Activated CD8-positive, alpha-beta memory T cell treated with anti-CD3 and anti-CD28 coated beads, Interleukin-2, amount 10 ng/mL, durations not matched to agents 7 days and 5 days (primary cell): Measurements from ENCODE around the gene RSU1. TPM values are rescaled to one million over a fixed set of nuclear protein-coding genes. Genes with fewer than 3 reads are reported as not detected.

Experiments
- ATAC-seq: fragments of 150-1000 bp; cut with Tn5 transposase; one replicate; pipeline ENCODE4 v1.10.0; 2021; ENCODE audit warnings: moderate library complexity
- CTCF ChIA-PET: fragments of 350-600 bp; sonication (Branson Sonifier 250); formaldehyde crosslinking; loops from one replicate; lab custom pipeline; 2021; ENCODE audit warnings: antibody characterized with exemption; lab: Charles Lee
- DNase-seq: peaks from one replicate; pipeline ENCODE4 v3.0.0-alpha.2; 2020
- H3K27ac Mint-ChIP-seq: one replicate; pipeline ENCODE4 v1.8.0; 2021; ENCODE audit warnings: mild to moderate bottlenecking, mixed read lengths
- H3K27me3 Mint-ChIP-seq: one replicate; pipeline ENCODE4 v1.8.0; 2021; ENCODE audit warnings: mixed read lengths
- H3K36me3 Mint-ChIP-seq: one replicate; pipeline ENCODE4 v1.8.0; 2021; ENCODE audit warnings: mild to moderate bottlenecking, mixed read lengths
- H3K4me1 Mint-ChIP-seq: one replicate; pipeline ENCODE4 v1.8.0; 2021; ENCODE audit warnings: mixed read lengths
- H3K4me3 Mint-ChIP-seq: one replicate; pipeline ENCODE4 v1.8.0; 2021; ENCODE audit warnings: mild to moderate bottlenecking, moderate library complexity, mixed read lengths
- H3K9me3 Mint-ChIP-seq: one replicate; pipeline ENCODE4 v1.8.0; 2022; ENCODE audit warnings: low read depth, mixed read lengths
- total RNA-seq, 2 experiments: library from RNA; stranded (reverse); gene quantifications; one replicate each; pipeline ENCODE4 v1.2.3, GENCODE V29; 2021

The RSU1 gene
- total RNA-seq: 10 to 100 TPM; 51.6 to 74.1 TPM

DNA sequence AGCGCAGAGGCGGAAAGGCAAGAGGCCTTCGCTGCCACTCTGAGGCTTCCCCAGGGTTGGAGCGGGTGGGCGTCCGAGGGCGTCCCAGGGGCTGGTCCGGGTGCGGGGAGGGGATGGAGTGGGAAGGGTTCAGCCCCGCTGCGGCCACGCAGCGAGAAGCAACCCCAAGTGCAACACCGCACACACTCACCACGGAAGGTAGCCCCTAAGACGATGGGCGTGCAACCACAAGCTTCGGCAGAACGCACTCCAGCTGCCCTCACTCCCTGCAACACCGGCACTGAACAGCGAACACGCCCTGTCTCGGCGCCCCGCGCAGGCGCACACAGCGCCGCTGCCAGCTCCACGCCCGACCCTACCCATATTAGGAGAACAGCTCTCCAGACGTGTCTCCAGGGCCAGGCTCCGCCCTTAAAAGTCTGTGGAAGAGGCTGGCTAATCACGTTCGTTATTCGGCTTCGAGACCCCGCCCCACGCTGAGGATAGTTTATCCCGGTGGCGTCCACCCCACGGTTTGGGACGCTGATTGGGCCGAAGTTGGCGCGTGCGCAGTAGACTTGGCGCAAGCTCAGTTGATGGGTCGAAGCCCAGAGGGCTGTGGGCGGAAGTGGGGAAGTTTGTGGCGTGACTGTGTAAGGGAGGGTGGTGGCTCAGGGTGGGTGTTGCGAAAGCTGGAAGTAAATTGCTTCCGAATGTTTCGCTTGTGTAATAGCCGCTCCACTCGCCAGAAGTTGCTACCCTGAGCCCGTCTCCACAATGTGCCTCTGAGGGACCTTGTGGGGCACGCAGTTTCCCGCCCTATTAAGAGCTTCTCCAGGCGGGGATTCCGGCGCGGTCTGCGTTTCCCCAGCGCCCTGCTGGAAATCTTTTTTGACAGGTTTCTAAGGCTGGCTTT lies at the start of gene RSU1:
TSS of gene RSU1 (minus strand) at position 300 of the 895 bp plus-strand sequence. CDS start 343 bp downstream, outside the sequence.
- CTCF ChIA-PET: interaction anchor here (0.6 to 1.7 kb wide), 12 partner anchors 9 to 957 kb away, joined by 3 to 7 read pairs (median 3); partner anchors contain the start of genes MINDY3 and PTER
- ATAC-seq (peak; percentile 98), DNase-seq (peak; percentile 100)
- Mint-ChIP-seq H3K4me3 (peak within 1 kb of the TSS; percentile 93), H3K27me3 (peaks cover 2% of the 10 kb centered on the region), H3K27ac (peak within 1 kb of the TSS; percentile 93), H3K36me3 (peaks cover 20% of the 10 kb centered on the region), H3K4me1 (peaks cover 27% of the 10 kb centered on the region), H3K9me3 (peaks cover 12% of the 10 kb centered on the region)

GRCh38 chr10:16866541-16867275 lies 49.5 kb upstream of the RSU1 start:
- Mint-ChIP-seq H3K4me1 (no peaks in the 10 kb centered on the region), H3K27ac (no peak overlapping the region), H3K4me3 (no peak overlapping the region), H3K9me3 (no peaks in the 10 kb centered on the region), H3K36me3 (no peaks in the 10 kb centered on the region), H3K27me3 (no peaks in the 10 kb centered on the region)
- ATAC-seq: no peak
- CTCF ChIA-PET: interaction anchor here (0.6 kb wide), 1 partner anchor 95 kb away, joined by 4 read pairs; no protein-coding TSS in a partner anchor
- no peak for DNase-seq

GRCh38 chr10:16865766-16866165 lies 48.5 kb upstream of the RSU1 start:
- Mint-ChIP-seq H3K36me3 (no peaks in the 10 kb centered on the region), H3K4me1 (no peaks in the 10 kb centered on the region), H3K9me3 (no peaks in the 10 kb centered on the region), H3K4me3 (no peak overlapping the region), H3K27ac (no peak overlapping the region), H3K27me3 (peaks cover under 1% of the 10 kb centered on the region)
- ATAC-seq: no peak
- CTCF ChIA-PET: no interaction called here
- DNase-seq: no peak

DNA sequence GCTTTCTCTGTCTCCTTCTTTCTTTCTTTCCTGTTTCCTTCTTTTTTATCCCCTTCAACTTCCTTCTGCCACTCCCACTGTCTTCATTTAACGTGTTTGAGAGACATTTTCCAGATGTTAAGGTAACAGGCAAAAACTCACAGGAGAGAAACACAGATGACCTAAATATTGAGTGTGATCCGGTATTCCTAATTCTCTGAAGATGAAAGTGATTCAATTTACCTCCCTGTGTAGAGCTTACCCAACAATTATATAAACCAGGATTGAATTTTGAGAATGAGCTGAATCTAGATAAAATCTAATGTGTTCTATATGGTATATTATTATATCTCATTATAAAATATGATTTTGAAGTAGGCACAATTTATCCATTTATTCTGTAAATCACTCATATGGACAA lies 46.5 kb upstream of the RSU1 start:
- Mint-ChIP-seq H3K9me3 (no peaks in the 10 kb centered on the region), H3K27me3 (peaks cover 4% of the 10 kb centered on the region), H3K36me3 (no peaks in the 10 kb centered on the region), H3K4me3 (no peak overlapping the region), H3K27ac (no peak overlapping the region), H3K4me1 (no peaks in the 10 kb centered on the region)
- ATAC-seq: no peak
- CTCF ChIA-PET: interaction anchor here (0.7 kb wide), 1 partner anchor 11 kb away, joined by 4 read pairs; no protein-coding TSS in a partner anchor
- no peak for DNase-seq

- H3K4me1 Mint-ChIP-seq: no peaks in the 10 kb centered on the region
- DNase-seq (no peak), ATAC-seq (no peak)
- no peaks in the 10 kb centered on the region for H3K9me3 Mint-ChIP-seq
- H3K27ac Mint-ChIP-seq: no peak overlapping the region
- H3K27me3 Mint-ChIP-seq: peaks cover 4% of the 10 kb centered on the region
- no peak overlapping the region for H3K4me3 Mint-ChIP-seq
- CTCF ChIA-PET: no interaction called here
- no peaks in the 10 kb centered on the region for H3K36me3 Mint-ChIP-seq
These were observed 40.2 kb upstream of the RSU1 start for GRCh38 chr10:16857419-16857818.

- Mint-ChIP-seq H3K9me3 (no peaks in the 10 kb centered on the region), H3K36me3 (no peaks in the 10 kb centered on the region), H3K27ac (no peak overlapping the region), H3K4me3 (no peak overlapping the region), H3K27me3 (peaks cover 6% of the 10 kb centered on the region), H3K4me1 (no peaks in the 10 kb centered on the region)
- ATAC-seq: no peak
- DNase-seq: no peak
- CTCF ChIA-PET: interaction anchor here (0.8 to 1.4 kb wide), 2 partner anchors 9 to 417 kb away, joined by 3 to 4 read pairs; no protein-coding TSS in a partner anchor
These were observed 39.3 kb upstream of the RSU1 start for GRCh38 chr10:16856567-16856966.

DNA sequence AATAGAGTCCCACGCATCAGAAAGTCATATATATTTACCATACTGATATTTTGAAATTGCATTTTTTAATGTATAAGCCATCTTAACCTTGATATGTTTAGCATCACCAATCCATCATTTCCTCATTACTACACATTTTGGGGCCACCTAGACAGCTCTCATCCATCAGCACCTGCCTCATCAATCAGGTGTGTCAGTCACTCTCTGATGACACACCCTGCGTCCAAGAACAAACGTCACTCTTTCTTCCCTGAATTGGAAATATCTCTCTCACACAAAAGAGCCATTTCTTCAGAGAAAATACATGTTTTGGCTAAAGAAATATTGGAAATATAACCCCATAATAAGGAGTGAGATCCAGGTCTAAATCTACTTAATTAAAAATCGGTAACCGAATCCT lies 38.9 kb upstream of the RSU1 start:
- H3K4me1 Mint-ChIP-seq: no peaks in the 10 kb centered on the region
- H3K36me3 Mint-ChIP-seq: no peaks in the 10 kb centered on the region
- H3K4me3 Mint-ChIP-seq: no peak overlapping the region
- no peaks in the 10 kb centered on the region for H3K9me3 Mint-ChIP-seq
- no peak overlapping the region for H3K27ac Mint-ChIP-seq
- no peak for DNase-seq
- no peak for ATAC-seq
- H3K27me3 Mint-ChIP-seq: peaks cover 9% of the 10 kb centered on the region
- CTCF ChIA-PET: interaction anchor here (0.8 to 1.4 kb wide), 2 partner anchors 9 to 418 kb away, joined by 3 to 4 read pairs; no protein-coding TSS in a partner anchor

GRCh38 chr10:16854623-16855022 lies 37.4 kb upstream of the RSU1 start:
- H3K4me3 Mint-ChIP-seq: no peak overlapping the region
- no peak overlapping the region for H3K27ac Mint-ChIP-seq
- CTCF ChIA-PET: interaction anchor here (1.0 kb wide), 1 partner anchor 114 kb away, joined by 3 read pairs; no protein-coding TSS in a partner anchor
- no peaks in the 10 kb centered on the region for H3K36me3 Mint-ChIP-seq
- DNase-seq (no peak), ATAC-seq (no peak)
- H3K27me3 Mint-ChIP-seq: peaks cover 5% of the 10 kb centered on the region
- no peaks in the 10 kb centered on the region for H3K4me1 Mint-ChIP-seq
- H3K9me3 Mint-ChIP-seq: no peaks in the 10 kb centered on the region

GRCh38 chr10:16853809-16854208 lies 36.6 kb upstream of the RSU1 start:
- no peaks in the 10 kb centered on the region for H3K9me3 Mint-ChIP-seq
- no peak for ATAC-seq
- no peaks in the 10 kb centered on the region for H3K36me3 Mint-ChIP-seq

GRCh38 chr10:16853201-16853600 lies 36.0 kb upstream of the RSU1 start:
- Mint-ChIP-seq H3K27ac (no peak overlapping the region), H3K4me1 (no peaks in the 10 kb centered on the region), H3K36me3 (no peaks in the 10 kb centered on the region), H3K4me3 (no peak overlapping the region), H3K27me3 (peaks cover 5% of the 10 kb centered on the region), H3K9me3 (no peaks in the 10 kb centered on the region)
- no peak for DNase-seq
- CTCF ChIA-PET: interaction anchor here (0.7 to 1.2 kb wide), 6 partner anchors 9 to 403 kb away, joined by 3 to 5 read pairs (median 4); partner anchors contain the start of gene TRDMT1
- no peak for ATAC-seq

More at GRCh38 chr10:16853809-16854208, 36.6 kb upstream of the RSU1 start:
- CTCF ChIA-PET: interaction anchor here (1.0 kb wide), 1 partner anchor 115 kb away, joined by 3 read pairs; no protein-coding TSS in a partner anchor
- no peak overlapping the region for H3K4me3 Mint-ChIP-seq
- H3K27ac Mint-ChIP-seq: no peak overlapping the region
- no peak for DNase-seq
- H3K4me1 Mint-ChIP-seq: no peaks in the 10 kb centered on the region
- H3K27me3 Mint-ChIP-seq: peaks cover 5% of the 10 kb centered on the region

DNA sequence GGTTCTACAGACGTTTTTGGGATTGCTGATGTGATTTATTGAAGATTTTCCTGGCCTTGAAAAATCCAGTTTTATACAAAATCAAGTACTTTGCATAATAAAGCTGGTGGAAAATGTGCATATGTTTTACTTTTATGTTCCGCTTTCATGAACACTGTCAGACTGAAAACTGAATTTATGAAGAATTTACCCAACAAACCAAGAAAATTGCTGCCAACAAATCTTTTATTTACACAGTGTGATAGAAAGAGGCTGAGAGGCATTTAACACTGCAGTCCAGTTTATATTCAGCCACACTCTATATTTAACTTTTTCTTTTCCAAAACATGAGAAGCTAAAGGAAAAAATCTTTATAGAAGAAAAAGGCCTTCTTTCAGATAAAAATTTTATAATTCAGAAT lies 35.4 kb upstream of the RSU1 start:
- CTCF ChIA-PET: interaction anchor here (0.7 to 1.2 kb wide), 6 partner anchors 8 to 404 kb away, joined by 3 to 5 read pairs (median 4); partner anchors contain the start of gene TRDMT1
- ATAC-seq (no peak), DNase-seq (no peak)
- peaks cover 5% of the 10 kb centered on the region for H3K27me3 Mint-ChIP-seq
- no peaks in the 10 kb centered on the region for H3K4me1 Mint-ChIP-seq
- H3K4me3 Mint-ChIP-seq: no peak overlapping the region
- no peaks in the 10 kb centered on the region for H3K9me3 Mint-ChIP-seq
- H3K27ac Mint-ChIP-seq: no peak overlapping the region
- H3K36me3 Mint-ChIP-seq: no peaks in the 10 kb centered on the region

DNA sequence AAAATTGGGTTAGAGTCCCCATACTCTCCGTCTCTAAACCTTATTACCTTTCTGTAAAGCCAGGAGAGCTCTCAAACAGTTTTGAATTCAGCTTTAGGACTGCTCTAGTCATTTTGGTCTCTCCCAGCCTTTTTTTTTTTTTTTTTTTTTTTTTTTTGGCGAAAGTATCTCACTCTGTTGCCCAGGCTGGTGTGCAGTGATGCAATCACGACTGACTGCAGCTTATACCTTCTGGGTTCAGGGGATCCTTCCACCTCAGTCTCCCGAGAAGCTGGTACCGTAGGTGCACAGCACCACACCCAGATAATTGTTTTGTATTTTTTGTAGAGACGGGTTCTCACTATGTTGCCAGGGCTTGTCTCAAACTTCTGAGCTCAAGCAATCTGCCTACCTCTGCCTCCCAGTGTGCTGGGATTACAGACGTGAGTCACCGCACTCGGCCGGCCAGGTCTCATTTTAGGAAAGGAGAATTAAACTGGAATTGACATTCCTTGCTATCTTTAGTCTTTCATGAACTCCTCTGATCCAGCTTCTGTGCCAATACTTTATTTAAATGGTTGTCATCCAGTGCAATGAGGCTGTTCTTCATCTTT lies 31.4 kb upstream of the RSU1 start:
- Mint-ChIP-seq H3K27me3 (peaks cover 5% of the 10 kb centered on the region), H3K27ac (no peak overlapping the region), H3K4me3 (no peak overlapping the region), H3K9me3 (no peaks in the 10 kb centered on the region), H3K4me1 (no peaks in the 10 kb centered on the region), H3K36me3 (no peaks in the 10 kb centered on the region)
- CTCF ChIA-PET: interaction anchor here (0.7 to 2.0 kb wide), 5 partner anchors 12 to 440 kb away, joined by 3 to 5 read pairs (median 4); no protein-coding TSS in a partner anchor
- DNase-seq (no peak), ATAC-seq (no peak)
